Lung (tissue), 16 donors: ENCODE results near the gene TMPRSS3. TPM values are rescaled to one million over a fixed set of nuclear protein-coding genes. Genes with fewer than 3 reads are reported as not detected.

Experiments used
- ATAC-seq: fragments of 200-7000 bp; cut with Tn5 transposase; one replicate; pipeline ENCODE4 v1.9.1; 2020; ENCODE audit warnings: moderate number of reproducible peaks; ENCODE audit not compliant: insufficient read depth, low FRiP score
- DNase-seq, 3 donors: peaks; one replicate each; pipeline ENCODE4 v3.0.0-alpha.2; 2013 to 2017
- H3K27ac ChIP-seq, 2 donors: one replicate each; pipeline ENCODE4 v1.5.1; 2013; ENCODE audit warnings: mild to moderate bottlenecking in 2 of 2, moderate library complexity in 2 of 2, control low read depth in 1 of 2, inconsistent platforms in 1 of 2, low read depth in 1 of 2, low read length in 1 of 2
- H3K27me3 ChIP-seq, 3 donors: one replicate each; pipeline ENCODE4 v1.5.1; 2013; ENCODE audit warnings: low read length in 2 of 3; ENCODE audit not compliant: control insufficient read depth in 3 of 3, insufficient read depth in 3 of 3
- H3K36me3 ChIP-seq, 4 donors: one replicate each; pipeline ENCODE4 v1.5.1; 2013; ENCODE audit warnings: low read length in 4 of 4, mild to moderate bottlenecking in 1 of 4, moderate library complexity in 1 of 4; ENCODE audit not compliant: control insufficient read depth in 4 of 4, insufficient read depth in 4 of 4
- H3K4me1 ChIP-seq, 5 donors: one replicate each; pipeline ENCODE4 v1.5.1; 2013; ENCODE audit warnings: low read length in 5 of 5, mild to moderate bottlenecking in 2 of 5, moderate library complexity in 1 of 5; ENCODE audit not compliant: control insufficient read depth in 5 of 5, insufficient read depth in 5 of 5
- H3K4me3 ChIP-seq: one replicate; pipeline ENCODE4 v1.5.1; 2013; ENCODE audit warnings: mild to moderate bottlenecking, control low read depth, moderate library complexity
- H3K9ac ChIP-seq, 2 donors: one replicate each; pipeline ENCODE4 v1.5.1; 2013; ENCODE audit warnings: low read length in 2 of 2, control low read depth in 1 of 2; ENCODE audit not compliant: insufficient read depth in 1 of 2
- H3K9me3 ChIP-seq, 4 donors: one replicate each; pipeline ENCODE4 v1.5.1; 2013; ENCODE audit warnings: low read length in 3 of 4, mild to moderate bottlenecking in 1 of 4, moderate library complexity in 1 of 4; ENCODE audit not compliant: control insufficient read depth in 4 of 4, insufficient read depth in 3 of 4
- CTCF ChIP-seq: IDR thresholded peaks from 2 replicates; pipeline ENCODE4 v1.5.1; 2012; ENCODE audit warnings: mild to moderate bottlenecking; ENCODE audit errors: control extremely low read depth, extremely low read depth
- WGBS, 2 donors: extraction: QIAGEN DNeasy Blood & Tissue Kit; methylation state at CpG; one replicate each; pipeline ENCODE4 v1.1.7; 2013; 5-methylcytosine and 5-hydroxymethylcytosine counted together
- long read RNA-seq, 5 donors: transcript quantifications; one replicate each; lab custom pipeline, GENCODE V29; 2026
- polyA plus RNA-seq, 2 donors: library from polyadenylated mRNA; stranded (reverse); fragments of 200-250 nt; gene quantifications; one replicate each; pipeline ENCODE4 v1.2.1, GENCODE V29; 2013
- total RNA-seq, 2 donors: library from RNA; depleted of rRNA in 1 of 2; stranded (reverse); fragments of >200 nt in 1 of 2; gene quantifications; one replicate each; pipeline ENCODE4 v1.2.1, GENCODE V29; 2014 to 2021
- donor health status: control.
- donor health status: control.
- donor health status: Bipolar disorder and iron deficiency.
- donor health status: healthy.
- donor health status: DM: yes; HTN: yes; CAD: no.

Gene TMPRSS3
- 1 to 10 TPM; 2.1 to 7.9 TPM for total RNA-seq
- polyA plus RNA-seq, result 1 to 10 TPM; 3.2 to 5.2 TPM
- long read RNA-seq, donor 1, result 0 reads
- long read RNA-seq, donor 2, result 0 reads
- long read RNA-seq, donor 3, result 0 reads
- long read RNA-seq, donor 4, result 0 reads
- long read RNA-seq, donor 5, result 0 reads

- ATAC-seq (no peak), DNase-seq (no peak)
- Histone ChIP-seq H3K9me3 (no peaks in the 10 kb centered on the region), H3K27me3 (peaks cover 0 to 2% (median 0%) of the 10 kb centered on the region in 3 donors), H3K4me1 (peaks cover 0 to 11% (median 0%) of the 10 kb centered on the region in 5 donors), H3K4me3 (no peak within 1 kb of the TSS), H3K27ac (peak within 1 kb of the TSS in 1 of 2 donors; percentile 74), H3K36me3 (no peaks in the 10 kb centered on the region), H3K9ac (no peak within 1 kb of the TSS)
- TF ChIP-seq CTCF, result no peak
- WGBS, 2 donors, result 53 to 78% methylated on average over 17 of the region's 17 CpGs
Observed at GRCh38 chr21:42395905-42396651, at the start of gene TMPRSS3. Gene TMPRSS3 (minus strand): TSS chr21:42396052. CDS start chr21:42395417, 635 bp downstream.

GRCh38 chr21:42445311-42445710, 49.5 kb upstream of the TMPRSS3 start:
- Histone ChIP-seq H3K4me1 (no peaks in the 10 kb centered on the region), H3K27me3 (no peaks in the 10 kb centered on the region), H3K9ac (no peak overlapping the region), H3K36me3 (no peaks in the 10 kb centered on the region), H3K4me3 (no peak overlapping the region), H3K27ac (no peak overlapping the region), H3K9me3 (peaks cover 0 to 3% (median 0%) of the 10 kb centered on the region in 4 donors)
- ATAC-seq (no peak), DNase-seq (no peak)
- no peak for TF ChIP-seq CTCF
- 91 to 92% methylated on average over 7 of the region's 7 CpGs for WGBS, 2 donors

- 85 to 86% methylated on average over 10 of the region's 10 CpGs for whole genome bisulfite sequencing, 2 donors
- H3K4me1 ChIP-seq, result no peaks in the 10 kb centered on the region
- no peak for DNase-seq
- no peaks in the 10 kb centered on the region for H3K36me3 ChIP-seq
- H3K27ac ChIP-seq, result no peak overlapping the region
- H3K9ac ChIP-seq, result no peak overlapping the region
- no peak overlapping the region for H3K4me3 ChIP-seq
- no peaks in the 10 kb centered on the region for H3K27me3 ChIP-seq
- H3K9me3 ChIP-seq, result peaks cover 0 to 3% (median 0%) of the 10 kb centered on the region in 4 donors
- no peak for TF ChIP-seq CTCF
- no peak for ATAC-seq
Observed at GRCh38 chr21:42444745-42445059, 48.9 kb upstream of the TMPRSS3 start.
